ENCODE measurements around the gene RUVBL1. TPM values are rescaled to one million over a fixed set of nuclear protein-coding genes. Genes with fewer than 3 reads are reported as not detected.

Gene RUVBL1
- polyA plus RNA-seq, 1 experiment, result 83.3 TPM

DNA sequence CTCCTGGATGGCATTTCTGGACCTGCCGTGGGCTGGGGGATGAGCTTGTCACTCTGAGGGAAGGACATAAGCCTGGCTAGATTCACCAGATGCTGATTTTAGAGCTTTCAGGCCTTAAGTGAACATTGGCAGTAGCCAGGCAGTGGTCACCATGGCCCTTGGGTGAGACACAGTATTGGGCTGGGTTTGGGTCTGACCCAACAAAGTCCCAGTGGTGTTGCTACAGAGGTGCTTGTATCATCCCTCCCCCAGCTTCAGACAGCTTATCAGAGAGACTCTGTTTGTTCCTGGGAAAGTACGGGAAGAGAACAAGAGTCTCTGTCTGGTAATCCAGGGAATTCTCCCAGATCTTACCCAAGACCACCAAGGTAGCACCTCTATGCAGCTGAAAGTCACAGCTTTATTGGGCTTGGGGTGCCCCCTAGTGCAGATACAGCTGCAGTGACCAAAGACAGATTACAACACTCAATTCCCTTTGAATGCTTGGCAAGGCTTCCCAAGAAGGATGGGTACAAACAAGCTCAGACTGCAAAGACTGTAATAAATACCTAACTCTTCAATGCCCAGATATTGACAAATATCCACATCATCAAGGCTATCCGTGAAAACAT, 9.8 kb upstream of the RUVBL1 start:
- H3K27ac ChIP-seq (ENCODE audit: low read depth, low read length), result no peak overlapping the region
- H3K4me3 ChIP-seq (ENCODE audit: low read depth, low read length), result no peak overlapping the region
- ChIA-PET POLR2A (interaction anchor here (1.1 to 1.9 kb wide), 3 partner anchors 10 to 58 kb away, joined by 3 to 6 read pairs (median 3); partner anchors contain the start of gene RUVBL1), CTCF (interaction anchor here (0.5 to 3.6 kb wide), 37 partner anchors 8 to 636 kb away, joined by 3 to 81 read pairs (median 4); partner anchors contain the start of gene RUVBL1)
- peaks cover 16% of the 10 kb centered on the region for H3K27me3 ChIP-seq (ENCODE audit: control insufficient read depth, insufficient read depth, low read length)
- peak; percentile 23 for DNase-seq (ENCODE audit: low read depth, low spot score)
- TF ChIP-seq, protein P1, sequence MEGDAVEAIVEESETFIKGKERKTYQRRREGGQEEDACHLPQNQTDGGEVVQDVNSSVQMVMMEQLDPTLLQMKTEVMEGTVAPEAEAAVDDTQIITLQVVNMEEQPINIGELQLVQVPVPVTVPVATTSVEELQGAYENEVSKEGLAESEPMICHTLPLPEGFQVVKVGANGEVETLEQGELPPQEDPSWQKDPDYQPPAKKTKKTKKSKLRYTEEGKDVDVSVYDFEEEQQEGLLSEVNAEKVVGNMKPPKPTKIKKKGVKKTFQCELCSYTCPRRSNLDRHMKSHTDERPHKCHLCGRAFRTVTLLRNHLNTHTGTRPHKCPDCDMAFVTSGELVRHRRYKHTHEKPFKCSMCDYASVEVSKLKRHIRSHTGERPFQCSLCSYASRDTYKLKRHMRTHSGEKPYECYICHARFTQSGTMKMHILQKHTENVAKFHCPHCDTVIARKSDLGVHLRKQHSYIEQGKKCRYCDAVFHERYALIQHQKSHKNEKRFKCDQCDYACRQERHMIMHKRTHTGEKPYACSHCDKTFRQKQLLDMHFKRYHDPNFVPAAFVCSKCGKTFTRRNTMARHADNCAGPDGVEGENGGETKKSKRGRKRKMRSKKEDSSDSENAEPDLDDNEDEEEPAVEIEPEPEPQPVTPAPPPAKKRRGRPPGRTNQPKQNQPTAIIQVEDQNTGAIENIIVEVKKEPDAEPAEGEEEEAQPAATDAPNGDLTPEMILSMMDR (IDR thresholded peaks at IDR 0.05; ENCODE audit: low read depth, low read length), result peak; percentile 77
- H3K9me3 ChIP-seq (ENCODE audit: control insufficient read depth, insufficient read depth, low read length), result no peaks in the 10 kb centered on the region

DNA sequence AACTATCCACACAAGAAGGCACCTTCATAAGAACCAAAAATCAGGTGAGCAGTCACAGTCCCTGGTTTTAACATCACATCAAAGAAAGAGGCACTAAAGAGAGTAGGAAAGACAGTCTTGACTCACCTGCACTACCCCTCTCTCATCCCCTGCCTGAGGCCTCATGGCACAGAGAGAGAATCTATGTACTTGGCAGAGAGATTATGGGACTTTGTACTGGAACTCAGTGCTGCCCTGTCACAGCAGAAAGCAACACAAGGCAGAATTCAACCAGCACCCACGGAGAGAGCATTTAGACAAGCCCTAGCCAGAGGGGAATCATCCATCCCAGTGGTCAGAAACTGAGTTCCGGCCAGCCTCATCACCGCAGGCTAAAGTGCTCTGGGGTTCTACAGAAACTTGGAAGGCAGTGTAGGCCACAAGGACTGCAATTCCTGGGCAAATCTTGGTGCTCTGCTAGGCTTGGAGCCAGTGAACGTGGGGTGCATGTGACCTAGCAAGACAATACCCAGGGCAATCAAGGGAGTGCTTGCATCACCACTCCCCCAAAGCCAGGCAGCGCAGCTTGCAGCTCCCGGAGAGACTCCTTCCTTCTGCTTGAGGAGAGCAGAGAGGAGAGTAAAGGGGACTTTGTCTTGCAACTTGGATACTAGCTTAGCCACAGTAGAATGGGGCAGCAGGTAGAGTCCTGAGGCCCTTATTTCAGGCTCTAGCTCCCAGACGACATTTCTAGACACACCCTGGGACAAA, 8.5 kb upstream of the RUVBL1 start:
- POLR2A ChIA-PET, result interaction anchor here (1.9 kb wide), 1 partner anchor 9 kb away, joined by 6 read pairs; the partner anchor contains the start of gene RUVBL1

DNA sequence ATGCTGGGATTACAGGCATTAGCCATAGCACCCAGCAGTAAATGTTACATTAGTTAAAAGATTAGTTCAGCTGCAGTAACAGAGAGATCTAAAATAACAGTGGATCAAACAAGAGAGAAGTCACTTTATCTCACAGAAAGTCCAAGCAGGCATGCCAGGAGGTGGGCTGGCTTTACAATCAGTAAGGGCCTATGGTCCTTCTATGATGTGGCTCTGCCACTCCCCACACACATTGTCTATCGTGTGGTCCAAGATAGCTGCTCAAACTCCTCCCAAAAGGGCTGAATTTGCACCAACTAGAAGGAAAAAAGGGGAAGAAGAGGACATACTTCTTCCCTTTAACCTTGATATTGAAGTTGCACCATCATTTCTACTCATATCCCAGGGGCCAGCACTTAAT, 4.6 kb upstream of the RUVBL1 start:
- CTCF ChIA-PET, result no interaction called here
- H3K4me3 ChIP-seq (ENCODE audit: low read depth, low read length), result no peak overlapping the region
- H3K27ac ChIP-seq (ENCODE audit: low read depth, low read length), result no peak overlapping the region
- POLR2A ChIA-PET, result interaction anchor here (0.7 kb wide), 1 partner anchor 48 kb away, joined by 3 read pairs; no protein-coding TSS in a partner anchor
- TF ChIP-seq, protein P1 (IDR thresholded peaks at IDR 0.05; ENCODE audit: low read depth, low read length), result no peak
- DNase-seq (ENCODE audit: low read depth, low spot score), result no peak
- H3K9me3 ChIP-seq (ENCODE audit: control insufficient read depth, insufficient read depth, low read length), result peaks cover 2% of the 10 kb centered on the region; the same call in 1 of the 2 replicates
- H3K27me3 ChIP-seq (ENCODE audit: control insufficient read depth, insufficient read depth, low read length), result peaks cover 3% of the 10 kb centered on the region

More for the DNA sequence above, 8.5 kb upstream of the RUVBL1 start:
- CTCF ChIA-PET, result interaction anchor here (1.4 to 3.6 kb wide), 7 partner anchors 9 to 63 kb away, joined by 5 to 81 read pairs (median 13); partner anchors contain the start of gene RUVBL1
- DNase-seq (ENCODE audit: low read depth, low spot score), result no peak
- Histone ChIP-seq H3K4me3 (ENCODE audit: low read depth, low read length) (no peak overlapping the region), H3K27me3 (ENCODE audit: control insufficient read depth, insufficient read depth, low read length) (peaks cover 13% of the 10 kb centered on the region), H3K9me3 (ENCODE audit: control insufficient read depth, insufficient read depth, low read length) (no peaks in the 10 kb centered on the region), H3K27ac (ENCODE audit: low read depth, low read length) (no peak overlapping the region)
- TF ChIP-seq, protein P1 (IDR thresholded peaks at IDR 0.05; ENCODE audit: low read depth, low read length), result no peak

DNA sequence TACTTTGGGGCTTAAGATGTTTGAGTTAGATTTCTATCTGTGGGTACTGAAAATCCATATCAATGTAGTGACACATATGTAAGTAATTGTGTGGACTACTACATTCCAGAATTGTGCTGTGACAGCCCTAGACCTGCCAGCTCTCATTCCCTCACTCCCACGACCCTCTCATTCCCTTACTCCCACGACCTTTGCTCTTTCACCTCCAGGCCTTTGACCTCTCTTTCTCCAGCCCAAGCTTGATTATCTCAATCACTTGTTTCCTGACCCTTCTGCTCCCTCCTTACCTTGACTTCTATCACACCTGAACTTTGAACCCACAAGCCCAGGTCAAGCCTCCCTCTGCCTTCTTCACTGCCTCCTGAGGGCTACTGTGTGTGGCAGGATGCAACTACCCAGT, 3.6 kb upstream of the RUVBL1 start:
- ChIA-PET CTCF (no interaction called here), POLR2A (no interaction called here)
- no peak overlapping the region for H3K27ac ChIP-seq (ENCODE audit: low read depth, low read length)
- no peak overlapping the region for H3K4me3 ChIP-seq (ENCODE audit: low read depth, low read length)
- no peak for DNase-seq (ENCODE audit: low read depth, low spot score)
- TF ChIP-seq, protein P1 (IDR thresholded peaks at IDR 0.05; ENCODE audit: low read depth, low read length), result no peak
- peaks cover 3% of the 10 kb centered on the region for H3K27me3 ChIP-seq (ENCODE audit: control insufficient read depth, insufficient read depth, low read length)
- peaks cover 4% of the 10 kb centered on the region; the same call in 1 of the 2 replicates for H3K9me3 ChIP-seq (ENCODE audit: control insufficient read depth, insufficient read depth, low read length)

All from AG04450 (cell line).